Panc1 (cell line): ENCODE measurements around the gene CREBBP.

Source experiments
- CTCF ChIP-seq: fragments of 450-650 bp; IDR thresholded peaks from 2 replicates; pipeline ENCODE4 v1.5.1; 2017; ENCODE audit warnings: mild to moderate bottlenecking
- SIN3A ChIP-seq: IDR thresholded peaks from 2 replicates; pipeline ENCODE4 v1.6.1; 2012; ENCODE audit warnings: low read depth, mild to moderate bottlenecking, low read length, moderate library complexity, borderline replicate concordance; ENCODE audit not compliant: insufficient read depth

- no peak for TF ChIP-seq SIN3A
- TF ChIP-seq CTCF, result no peak
Observed at GRCh38 chr16:3738541-3738940, 142.0 kb downstream of the CREBBP start.
